ENCODE measurements around the gene CACNB1. TPM values are rescaled to one million over a fixed set of nuclear protein-coding genes. Genes with fewer than 3 reads are reported as not detected.
"Not testable (repeated sequence)": the region's sequence is repeated elsewhere in the genome, so short reads cannot be mapped to it uniquely, and the experiment has no call there.

The CACNB1 gene
- total and polyA plus RNA-seq, 9 donors, result 2.6 to 17.7 (median 9.2) TPM

GRCh38 chr17:39170558-39170957 lies 26.9 kb downstream of the CACNB1 start:
- Histone ChIP-seq H3K4me1 (ENCODE audit: insufficient read depth) (no peaks in the 10 kb centered on the region), H3K36me3 (no peaks in the 10 kb centered on the region), H3K27ac (no peak overlapping the region), H3K27me3 (no peaks in the 10 kb centered on the region), H3K9me3 (no peaks in the 10 kb centered on the region), H3K4me3 (no peak overlapping the region)
- no peak for TF ChIP-seq POLR2A (IDR thresholded peaks at IDR 0.05)
- no peak for TF ChIP-seq CTCF (IDR thresholded peaks at IDR 0.05)
- no peak for TF ChIP-seq EP300 (IDR thresholded peaks at IDR 0.05)
- intact Hi-C loops (cut with DNase I), result loop anchor here in 2 of 4 donors (10.0 kb wide), 2 partner anchors 186 to 196 kb away; no protein-coding TSS in a partner anchor
- WGBS, 3 donors, result 81 to 82% (median 82%) methylated on average over 6 of the region's 6 CpGs
- no peak for DNase-seq

GRCh38 chr17:39170109-39170508 lies 27.4 kb downstream of the CACNB1 start:
- intact Hi-C loops (cut with DNase I), result loop anchor here in 2 of 4 donors (10.0 kb wide), 2 partner anchors 185 to 195 kb away; no protein-coding TSS in a partner anchor
- no peaks in the 10 kb centered on the region for H3K36me3 ChIP-seq
- TF ChIP-seq POLR2A (IDR thresholded peaks at IDR 0.05), result no peak
- no peak for TF ChIP-seq EP300 (IDR thresholded peaks at IDR 0.05)
- no peak for TF ChIP-seq CTCF (IDR thresholded peaks at IDR 0.05)
- H3K9me3 ChIP-seq, result no peaks in the 10 kb centered on the region
- no peak overlapping the region for H3K4me3 ChIP-seq
- no peaks in the 10 kb centered on the region for H3K27me3 ChIP-seq
- WGBS, 3 donors, result 74 to 83% (median 75%) methylated on average over 4 of the region's 4 CpGs
- no peak for DNase-seq
- no peaks in the 10 kb centered on the region for H3K4me1 ChIP-seq (ENCODE audit: insufficient read depth)
- no peak overlapping the region for H3K27ac ChIP-seq

GRCh38 chr17:39169518-39169917 lies 28.0 kb downstream of the CACNB1 start:
- H3K27ac ChIP-seq, result no peak overlapping the region

GRCh38 chr17:39169101-39169500 lies 28.4 kb downstream of the CACNB1 start:
- no peaks in the 10 kb centered on the region for H3K36me3 ChIP-seq
- 81 to 89% (median 85%) methylated on average over 14 of the region's 14 CpGs for WGBS, 3 donors
- H3K9me3 ChIP-seq, result no peaks in the 10 kb centered on the region
- H3K27ac ChIP-seq, result no peak overlapping the region
- no peak overlapping the region for H3K4me3 ChIP-seq
- no peak for DNase-seq
- no peaks in the 10 kb centered on the region for H3K27me3 ChIP-seq
- intact Hi-C loops (cut with DNase I), result loop anchor here in 1 of 4 donors (10.0 kb wide), 1 partner anchor 66 kb away; no protein-coding TSS in a partner anchor
- H3K4me1 ChIP-seq (ENCODE audit: insufficient read depth), result no peaks in the 10 kb centered on the region
- TF ChIP-seq POLR2A (IDR thresholded peaks at IDR 0.05) (no peak), CTCF (IDR thresholded peaks at IDR 0.05) (no peak), EP300 (IDR thresholded peaks at IDR 0.05) (no peak)

More at GRCh38 chr17:39169518-39169917, 28.0 kb downstream of the CACNB1 start:
- intact Hi-C loops (cut with DNase I), result loop anchor here in 1 of 4 donors (10.0 kb wide), 1 partner anchor 65 kb away; no protein-coding TSS in a partner anchor
- 63 to 71% (median 70%) methylated on average over 3 of the region's 3 CpGs for WGBS, 3 donors
- TF ChIP-seq EP300 (IDR thresholded peaks at IDR 0.05), result no peak
- TF ChIP-seq POLR2A (IDR thresholded peaks at IDR 0.05), result no peak
- no peak for TF ChIP-seq CTCF (IDR thresholded peaks at IDR 0.05)
- H3K27me3 ChIP-seq, result no peaks in the 10 kb centered on the region
- DNase-seq, result no peak
- H3K9me3 ChIP-seq, result no peaks in the 10 kb centered on the region
- H3K4me3 ChIP-seq, result no peak overlapping the region
- no peaks in the 10 kb centered on the region for H3K4me1 ChIP-seq (ENCODE audit: insufficient read depth)
- no peaks in the 10 kb centered on the region for H3K36me3 ChIP-seq

- intact Hi-C loops (cut with DNase I), result loop anchor here in 1 of 4 donors (10.0 kb wide), 1 partner anchor 66 kb away; no protein-coding TSS in a partner anchor
Measured at GRCh38 chr17:39168503-39168902, 29.0 kb downstream of the CACNB1 start.

More at GRCh38 chr17:39168503-39168902, 29.0 kb downstream of the CACNB1 start:
- H3K36me3 ChIP-seq; H3K4me1 ChIP-seq (ENCODE audit: insufficient read depth); DNase-seq; H3K9me3 ChIP-seq; H3K27ac ChIP-seq; H3K27me3 ChIP-seq; H3K4me3 ChIP-seq: not testable (repeated sequence)
- WGBS, 3 donors, result 93 to 95% (median 95%) methylated on average over 10 of the region's 10 CpGs

Data from ovary (tissue), 9 donors.